Activated B cell treated with CpG ODN at 0.5 μM for 24 hours (primary cell): ENCODE data around the gene BCL11B. TPM values are rescaled to one million over a fixed set of nuclear protein-coding genes. Genes with fewer than 3 reads are reported as not detected.

ENCODE experiments used
- ATAC-seq: fragments of 200-7000 bp; cut with Tn5 transposase; one replicate; pipeline ENCODE4 v1.10.0; 2021; ENCODE audit warnings: low read depth, mild to moderate bottlenecking, moderate library complexity
- CTCF ChIA-PET: fragments of 350-600 bp; sonication (Branson Sonifier 250); formaldehyde crosslinking; loops from one replicate; lab custom pipeline; 2021; ENCODE audit warnings: antibody characterized with exemption; lab: Charles Lee
- POLR2A ChIA-PET: fragments of 350-600 bp; sonication (Branson Sonifier 250); formaldehyde crosslinking; loops from one replicate; lab custom pipeline; 2021; ENCODE audit warnings: antibody characterized with exemption; lab: Charles Lee
- DNase-seq: peaks from one replicate; pipeline ENCODE4 v3.0.0; 2022
- H3K27ac Mint-ChIP-seq: one replicate; pipeline ENCODE4 v1.8.0; 2020; ENCODE audit warnings: mixed read lengths
- H3K27me3 Mint-ChIP-seq: one replicate; pipeline ENCODE4 v1.8.0; 2021; ENCODE audit warnings: mixed read lengths
- H3K36me3 Mint-ChIP-seq: one replicate; pipeline ENCODE4 v1.8.0; 2021; ENCODE audit warnings: low read depth, mixed read lengths
- H3K4me1 Mint-ChIP-seq: one replicate; pipeline ENCODE4 v1.8.0; 2021; ENCODE audit warnings: mixed read lengths
- H3K4me3 Mint-ChIP-seq: one replicate; pipeline ENCODE4 v1.8.0; 2020; ENCODE audit warnings: mild to moderate bottlenecking, mixed read lengths
- H3K9me3 Mint-ChIP-seq: one replicate; pipeline ENCODE4 v1.8.0; 2020; ENCODE audit warnings: mixed read lengths
- CTCF ChIP-seq: fragments of 200-600 bp; IDR thresholded peaks from one replicate; pipeline ENCODE4 v1.8.0; 2022; ENCODE audit warnings: antibody characterized with exemption, mild to moderate bottlenecking
- intact Hi-C: fragments of 100-400 bp; cut with micrococcal nuclease; formaldehyde crosslinking; loops from one replicate; pipeline ENCODE4 v1.15.1; 2024
- total RNA-seq: library from RNA; stranded (reverse); gene quantifications from 2 replicates; pipeline ENCODE4 v1.2.3, GENCODE V29; 2022

The BCL11B gene
- total RNA-seq, 1 donor from 2014 or later = 0.13 TPM

- TF ChIP-seq CTCF = no peak
- no peak overlapping the region for H3K27ac Mint-ChIP-seq
- POLR2A ChIA-PET = no interaction called here
- H3K36me3 Mint-ChIP-seq = no peaks in the 10 kb centered on the region
- peaks cover 57% of the 10 kb centered on the region for H3K27me3 Mint-ChIP-seq
- intact Hi-C loops = no loop called here
- DNase-seq (no peak), ATAC-seq (no peak)
- H3K4me3 Mint-ChIP-seq = no peak overlapping the region
- CTCF ChIA-PET = no interaction called here
- H3K4me1 Mint-ChIP-seq = no peaks in the 10 kb centered on the region
- H3K9me3 Mint-ChIP-seq = no peaks in the 10 kb centered on the region
Observed at GRCh38 chr14:99260116-99260515, 11.9 kb downstream of the BCL11B start.

DNA sequence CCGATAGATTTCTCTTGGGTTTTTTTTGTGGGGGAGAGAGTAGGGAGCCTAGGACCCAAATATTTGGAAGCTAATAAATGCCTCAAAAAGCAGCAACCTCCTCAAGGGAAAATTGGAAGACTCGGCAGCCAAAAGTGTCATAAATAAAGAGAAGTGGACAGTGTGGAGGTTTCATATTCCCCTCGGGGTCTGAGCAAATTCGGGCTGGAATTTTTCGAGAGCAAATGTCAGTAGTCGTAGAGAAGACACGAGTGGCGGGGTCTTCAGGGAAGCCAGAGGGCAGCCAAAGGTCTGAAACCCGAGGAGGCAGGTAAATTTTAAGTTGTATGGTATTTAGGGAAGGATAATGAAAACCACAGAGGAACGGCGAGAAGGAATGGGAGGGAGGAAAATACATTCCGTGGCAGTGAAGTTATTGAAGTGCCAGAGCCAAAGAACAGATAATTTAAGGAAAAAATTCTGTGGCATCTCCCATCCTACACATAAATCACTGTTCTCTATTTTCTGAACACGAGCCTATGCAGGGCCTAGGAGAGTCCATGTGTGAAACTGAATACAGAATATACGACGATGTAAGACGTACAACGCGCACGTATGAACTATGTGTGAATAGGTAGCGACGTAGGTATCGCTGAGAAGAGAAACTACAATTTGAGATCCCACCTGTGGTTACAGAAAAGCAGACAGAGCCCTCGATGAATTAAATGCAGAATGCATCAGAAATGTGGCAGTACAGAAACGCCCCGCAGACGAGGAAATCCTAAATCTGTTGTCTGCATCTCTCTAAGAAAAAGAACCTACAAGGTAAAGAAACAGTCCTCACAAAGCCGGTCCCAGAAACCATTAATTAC, 12.9 kb downstream of the BCL11B start:
- no peak for ATAC-seq
- ChIA-PET CTCF (no interaction called here), POLR2A (no interaction called here)
- intact Hi-C loops = no loop called here
- Mint-ChIP-seq H3K27me3 (peaks cover 52% of the 10 kb centered on the region), H3K4me3 (no peak overlapping the region), H3K27ac (no peak overlapping the region), H3K9me3 (no peaks in the 10 kb centered on the region), H3K4me1 (no peaks in the 10 kb centered on the region), H3K36me3 (no peaks in the 10 kb centered on the region)
- DNase-seq = no peak
- no peak for TF ChIP-seq CTCF

DNA sequence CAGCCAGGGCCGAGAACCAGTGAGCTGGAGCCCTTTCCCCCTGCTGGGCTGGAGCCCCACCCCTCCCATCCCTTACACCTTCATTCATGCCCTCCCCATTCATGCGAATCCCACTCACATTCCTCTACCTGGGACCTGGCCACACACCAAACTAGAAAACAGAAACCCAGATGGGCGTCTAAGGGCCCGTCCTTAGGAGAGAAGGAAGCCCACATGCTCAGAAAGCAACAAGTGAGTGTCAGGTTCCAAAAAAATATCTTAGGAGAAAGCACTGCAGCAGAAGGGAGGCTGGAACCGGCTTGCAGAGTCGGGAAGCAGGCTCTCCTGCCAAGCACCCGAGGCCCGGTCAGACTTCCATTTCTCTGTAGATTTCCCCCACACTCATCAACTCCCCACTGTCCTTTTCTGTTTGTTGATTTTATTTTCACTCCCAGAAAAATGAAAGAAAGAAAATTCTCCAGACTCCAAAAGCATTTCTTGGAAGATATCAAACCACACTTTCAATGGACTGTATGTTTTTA, 13.6 kb downstream of the BCL11B start:
- ATAC-seq = no peak
- intact Hi-C loops = no loop called here
- CTCF ChIA-PET = no interaction called here
- no peak for DNase-seq
- H3K36me3 Mint-ChIP-seq = no peaks in the 10 kb centered on the region
- POLR2A ChIA-PET = no interaction called here
- H3K4me3 Mint-ChIP-seq = no peak overlapping the region
- no peaks in the 10 kb centered on the region for H3K4me1 Mint-ChIP-seq
- H3K27me3 Mint-ChIP-seq = peaks cover 47% of the 10 kb centered on the region
- H3K27ac Mint-ChIP-seq = no peak overlapping the region
- TF ChIP-seq CTCF = no peak
- no peaks in the 10 kb centered on the region for H3K9me3 Mint-ChIP-seq

GRCh38 chr14:99257673-99258221, 14.2 kb downstream of the BCL11B start:
- POLR2A ChIA-PET = no interaction called here
- no peak overlapping the region for H3K4me3 Mint-ChIP-seq
- CTCF ChIA-PET = no interaction called here
- H3K36me3 Mint-ChIP-seq = no peaks in the 10 kb centered on the region
- intact Hi-C loops = no loop called here
- no peaks in the 10 kb centered on the region for H3K9me3 Mint-ChIP-seq
- no peak overlapping the region for H3K27ac Mint-ChIP-seq
- no peaks in the 10 kb centered on the region for H3K4me1 Mint-ChIP-seq
- peaks cover 41% of the 10 kb centered on the region for H3K27me3 Mint-ChIP-seq
- DNase-seq (no peak), ATAC-seq (no peak)
- no peak for TF ChIP-seq CTCF

DNA sequence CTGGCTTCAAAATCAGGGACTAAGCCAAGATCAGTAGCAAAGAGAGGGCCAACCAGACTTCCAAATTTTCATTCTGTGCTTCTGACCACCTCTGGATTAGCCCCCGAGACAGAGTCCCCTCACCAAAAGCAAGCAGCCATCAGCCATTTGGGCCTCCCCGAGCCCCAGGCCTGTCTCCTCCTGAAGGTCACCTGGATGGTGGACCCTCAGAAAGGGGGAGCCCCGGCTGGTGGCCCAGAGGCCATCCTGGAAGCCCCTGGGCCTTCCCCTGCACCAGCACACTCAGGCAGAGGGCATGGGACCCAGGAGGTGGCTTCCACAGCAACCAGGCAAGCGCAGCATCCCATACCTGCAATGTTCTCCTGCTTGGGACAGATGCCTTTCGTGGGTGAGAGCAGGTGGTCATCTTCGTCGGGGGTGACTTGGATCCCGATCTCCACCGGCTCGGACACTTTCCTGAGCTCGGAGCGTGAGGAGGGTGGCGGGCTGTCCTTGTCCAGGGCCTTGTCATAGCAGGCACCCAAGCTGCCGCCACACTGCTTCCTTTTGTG, 14.8 kb downstream of the BCL11B start:
- ChIA-PET POLR2A (no interaction called here), CTCF (no interaction called here)
- intact Hi-C loops = no loop called here
- Mint-ChIP-seq H3K27me3 (peaks cover 35% of the 10 kb centered on the region), H3K4me1 (no peaks in the 10 kb centered on the region), H3K4me3 (no peak overlapping the region), H3K9me3 (no peaks in the 10 kb centered on the region), H3K27ac (no peak overlapping the region), H3K36me3 (no peaks in the 10 kb centered on the region)
- DNase-seq = no peak
- no peak for ATAC-seq
- no peak for TF ChIP-seq CTCF
